Stimulated activated memory B cell treated with anti-CD40 and anti-IgM and Interleukin-4, amounts not matched to agents 10 μg/mL and 1 μg/mL and 100 μg/mL, for 72 hours (primary cell): Measurements from ENCODE around the gene EN1.
A peak's percentile ranks its signal among the peaks of the same experiment; 100 is the strongest.

ENCODE experiments used
- ATAC-seq: fragments of 150-1000 bp; cut with Tn5 transposase; 2 replicates; pipeline ENCODE4 v1.10.0; 2021
- H3K27ac Mint-ChIP-seq: one replicate; pipeline ENCODE4 v1.8.0; 2022; ENCODE audit warnings: mild to moderate bottlenecking, mixed read lengths
- H3K27me3 Mint-ChIP-seq: one replicate; pipeline ENCODE4 v1.8.0; 2022; ENCODE audit warnings: mixed read lengths
- H3K36me3 Mint-ChIP-seq: one replicate; pipeline ENCODE4 v1.8.0; 2022; ENCODE audit warnings: mixed read lengths
- H3K4me1 Mint-ChIP-seq: one replicate; pipeline ENCODE4 v1.8.0; 2022; ENCODE audit warnings: mixed read lengths
- H3K4me3 Mint-ChIP-seq: one replicate; pipeline ENCODE4 v1.8.0; 2022; ENCODE audit warnings: mild to moderate bottlenecking, moderate library complexity, mixed read lengths
- H3K9me3 Mint-ChIP-seq: one replicate; pipeline ENCODE4 v1.8.0; 2022; ENCODE audit warnings: mixed read lengths

EN1 gene

GRCh38 chr2:118859157-118859770, 11.8 kb upstream of the EN1 start:
- ATAC-seq: no peak
- Mint-ChIP-seq H3K4me1 (peaks cover 31% of the 10 kb centered on the region), H3K36me3 (no peaks in the 10 kb centered on the region), H3K9me3 (no peaks in the 10 kb centered on the region), H3K27me3 (peaks cover 97% of the 10 kb centered on the region), H3K4me3 (no peak overlapping the region), H3K27ac (no peak overlapping the region)

GRCh38 chr2:118858485-118859156, 11.2 kb upstream of the EN1 start:
- Mint-ChIP-seq H3K9me3 (peaks cover 3% of the 10 kb centered on the region), H3K27me3 (peaks cover 99% of the 10 kb centered on the region), H3K4me3 (no peak overlapping the region), H3K27ac (no peak overlapping the region), H3K4me1 (peaks cover 37% of the 10 kb centered on the region), H3K36me3 (no peaks in the 10 kb centered on the region)
- ATAC-seq: no peak

GRCh38 chr2:118857677-118858484, 10.4 kb upstream of the EN1 start:
- no peak for ATAC-seq
- H3K9me3 Mint-ChIP-seq: peaks cover 3% of the 10 kb centered on the region
- H3K27ac Mint-ChIP-seq: no peak overlapping the region
- H3K4me1 Mint-ChIP-seq: peaks cover 44% of the 10 kb centered on the region
- H3K36me3 Mint-ChIP-seq: no peaks in the 10 kb centered on the region
- peaks cover 99% of the 10 kb centered on the region for H3K27me3 Mint-ChIP-seq
- no peak overlapping the region for H3K4me3 Mint-ChIP-seq

- no peaks in the 10 kb centered on the region for H3K36me3 Mint-ChIP-seq
- no peak overlapping the region for H3K4me3 Mint-ChIP-seq
- peaks cover 99% of the 10 kb centered on the region for H3K27me3 Mint-ChIP-seq
- peaks cover 44% of the 10 kb centered on the region for H3K4me1 Mint-ChIP-seq
- ATAC-seq: no peak
- no peak overlapping the region for H3K27ac Mint-ChIP-seq
- peaks cover 3% of the 10 kb centered on the region for H3K9me3 Mint-ChIP-seq
These were observed 9.7 kb upstream of the EN1 start for GRCh38 chr2:118856978-118857676.

- peaks cover 44% of the 10 kb centered on the region for H3K4me1 Mint-ChIP-seq
- no peak for ATAC-seq
- H3K27ac Mint-ChIP-seq: no peak overlapping the region
- no peaks in the 10 kb centered on the region for H3K36me3 Mint-ChIP-seq
- peaks cover 99% of the 10 kb centered on the region for H3K27me3 Mint-ChIP-seq
- H3K4me3 Mint-ChIP-seq: no peak overlapping the region
- peaks cover 3% of the 10 kb centered on the region for H3K9me3 Mint-ChIP-seq
These were observed 9.0 kb upstream of the EN1 start for GRCh38 chr2:118856330-118856977.

GRCh38 chr2:118855451-118856279, 8.2 kb upstream of the EN1 start:
- Mint-ChIP-seq H3K4me1 (peaks cover 44% of the 10 kb centered on the region), H3K4me3 (peak overlapping the region; percentile 31), H3K36me3 (no peaks in the 10 kb centered on the region), H3K27me3 (peaks cover 99% of the 10 kb centered on the region), H3K27ac (no peak overlapping the region), H3K9me3 (peaks cover 3% of the 10 kb centered on the region)
- ATAC-seq: peak; percentile 77

- H3K9me3 Mint-ChIP-seq: peaks cover 3% of the 10 kb centered on the region
- no peaks in the 10 kb centered on the region for H3K36me3 Mint-ChIP-seq
- no peak overlapping the region for H3K27ac Mint-ChIP-seq
- H3K27me3 Mint-ChIP-seq: peaks cover 99% of the 10 kb centered on the region
- no peak for ATAC-seq
- H3K4me3 Mint-ChIP-seq: no peak overlapping the region
- peaks cover 44% of the 10 kb centered on the region for H3K4me1 Mint-ChIP-seq
These were observed 7.3 kb upstream of the EN1 start for GRCh38 chr2:118854507-118855345.

- Mint-ChIP-seq H3K4me1 (peaks cover 39% of the 10 kb centered on the region), H3K27ac (no peak overlapping the region), H3K9me3 (peaks cover 3% of the 10 kb centered on the region), H3K36me3 (no peaks in the 10 kb centered on the region), H3K4me3 (peak overlapping the region; percentile 12), H3K27me3 (peaks cover 99% of the 10 kb centered on the region)
- ATAC-seq: no peak
These were observed 6.3 kb upstream of the EN1 start for GRCh38 chr2:118853651-118854291.

- no peak overlapping the region for H3K27ac Mint-ChIP-seq
- H3K27me3 Mint-ChIP-seq: peaks cover 99% of the 10 kb centered on the region
- ATAC-seq: no peak
- H3K36me3 Mint-ChIP-seq: no peaks in the 10 kb centered on the region
- no peak overlapping the region for H3K4me3 Mint-ChIP-seq
- peaks cover 3% of the 10 kb centered on the region for H3K9me3 Mint-ChIP-seq
- peaks cover 38% of the 10 kb centered on the region for H3K4me1 Mint-ChIP-seq
These were observed 5.7 kb upstream of the EN1 start for GRCh38 chr2:118853129-118853640.

GRCh38 chr2:118852605-118853128, 5.2 kb upstream of the EN1 start:
- Mint-ChIP-seq H3K27me3 (peaks cover 98% of the 10 kb centered on the region), H3K36me3 (no peaks in the 10 kb centered on the region), H3K4me1 (peaks cover 33% of the 10 kb centered on the region), H3K27ac (no peak overlapping the region), H3K4me3 (no peak overlapping the region), H3K9me3 (peaks cover 3% of the 10 kb centered on the region)
- ATAC-seq: no peak

- Mint-ChIP-seq H3K27me3 (peaks cover 89% of the 10 kb centered on the region), H3K36me3 (no peaks in the 10 kb centered on the region), H3K4me1 (peaks cover 29% of the 10 kb centered on the region), H3K4me3 (no peak overlapping the region), H3K9me3 (peaks cover 3% of the 10 kb centered on the region), H3K27ac (no peak overlapping the region)
- no peak for ATAC-seq
These were observed 4.2 kb upstream of the EN1 start for GRCh38 chr2:118851650-118852049.

- Mint-ChIP-seq H3K27ac (no peak overlapping the region), H3K27me3 (peaks cover 85% of the 10 kb centered on the region), H3K36me3 (no peaks in the 10 kb centered on the region), H3K4me3 (no peak overlapping the region), H3K4me1 (peaks cover 23% of the 10 kb centered on the region), H3K9me3 (peaks cover 3% of the 10 kb centered on the region)
- no peak for ATAC-seq
These were observed 3.5 kb upstream of the EN1 start for GRCh38 chr2:118850901-118851415.
